Spleen (tissue), 7 donors: Measurements from ENCODE around the gene NRCAM.

Experiments used
- CTCF ChIP-seq, 11 experiments: fragments of 200-600 bp in 7 of 11; fragments of 450-650 bp in 4 of 11; sonication (generic) in 4 of 11; IDR thresholded peaks in 8 of 11; conservative IDR thresholded peaks in 3 of 11; 1 replicate in 7 of 11; 2 replicates in 4 of 11; pipeline versions ENCODE4 v1.4.0 to v1.8.0; 2016 to 2021; ENCODE audit warnings: antibody characterized with exemption in 11 of 11, inconsistent platforms in 4 of 11, mild to moderate bottlenecking in 1 of 11
- POLR2A ChIP-seq, 3 donors: fragments of 450-650 bp; IDR thresholded peaks; one replicate each; pipeline ENCODE4 v1.5.1; 2017; ENCODE audit warnings: antibody characterized with exemption in 3 of 3, mild to moderate bottlenecking in 1 of 3
- POLR2AphosphoS5 ChIP-seq, 3 donors: sonication (generic); formaldehyde crosslinking; IDR thresholded peaks; one replicate each; pipeline ENCODE4 v1.5.1; 2017; ENCODE audit warnings: antibody characterized with exemption in 3 of 3
- donor health status: DM: no; HTN: no; CAD: no; lungs with moderate emphysema.
- donor health status: DM: no; HTN: no; CAD: no.
- donor health status: DM: no; HTN: no; CAD: no.

DNA sequence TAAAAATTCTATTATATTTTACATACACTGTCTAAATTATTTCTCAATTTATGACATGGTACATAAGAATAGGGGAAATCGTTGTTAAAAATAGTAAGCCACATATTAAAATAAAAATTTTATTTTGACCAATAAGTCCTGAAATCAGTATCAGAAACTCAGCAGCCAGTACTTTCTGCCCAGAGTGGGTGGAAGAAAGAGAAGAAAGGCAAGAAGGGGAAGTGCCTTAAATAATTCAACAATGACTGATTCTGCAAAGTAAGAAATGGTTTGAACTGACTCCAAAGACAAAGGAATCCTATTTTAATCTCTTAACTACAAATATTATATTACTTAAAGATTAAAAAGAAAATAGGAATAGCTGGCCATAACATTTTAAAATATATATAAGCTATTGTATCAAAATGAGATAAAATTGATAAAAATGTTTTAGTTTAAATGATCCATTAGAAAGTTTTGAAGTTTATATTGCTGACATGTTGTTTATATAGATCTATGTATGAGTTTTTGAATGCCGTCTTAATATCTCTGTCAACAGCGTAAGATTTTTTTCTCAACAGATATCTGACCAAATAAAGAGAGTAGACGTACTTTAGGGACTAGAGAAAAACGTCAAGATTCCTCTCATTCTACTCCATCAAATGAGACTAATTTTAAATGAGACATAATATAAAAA, 30.2 kb upstream of the NRCAM start:
- TF ChIP-seq POLR2A (IDR thresholded peaks at IDR 0.05) (no peak), CTCF (IDR thresholded peaks at IDR 0.05 in 8 of 11, conservative IDR thresholded peaks at IDR 0.05 in 3 of 11) (no peak), POLR2AphosphoS5 (IDR thresholded peaks at IDR 0.05) (no peak)
